ENCODE data around the gene ZBTB42.

Gene ZBTB42

DNA sequence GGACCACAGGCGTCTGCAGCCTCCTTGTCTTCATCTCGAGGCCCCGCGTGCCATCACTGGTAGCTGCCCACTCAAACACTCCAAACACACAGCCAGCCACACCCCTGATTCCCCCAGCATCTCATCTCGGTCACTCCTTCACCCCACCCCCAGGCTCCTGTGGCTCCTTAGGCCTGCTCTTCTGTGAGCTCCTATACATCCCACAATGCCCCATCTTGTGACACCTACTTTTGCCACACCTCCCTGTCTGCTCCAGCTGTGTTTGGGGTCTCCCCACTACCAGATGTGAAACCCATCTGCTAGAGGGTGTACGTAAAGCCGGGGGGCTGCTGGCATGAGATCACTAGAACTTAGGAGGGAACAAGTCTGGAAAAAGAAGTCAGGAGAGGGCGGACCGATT, 9.5 kb upstream of the ZBTB42 start:
- Histone ChIP-seq H3K27ac (ENCODE audit: poor library complexity, severe bottlenecking) (no peak overlapping the region), H3K9me3 (ENCODE audit: severe bottlenecking) (no peaks in the 10 kb centered on the region), H3K27me3 (ENCODE audit: insufficient read depth, poor library complexity, severe bottlenecking) (no peaks in the 10 kb centered on the region), H3K36me3 (ENCODE audit: low read depth) (peaks cover 55% of the 10 kb centered on the region), H3K4me3 (ENCODE audit: severe bottlenecking) (no peak overlapping the region), H3K4me1 (ENCODE audit: insufficient read depth, poor library complexity, severe bottlenecking) (peaks cover 7% of the 10 kb centered on the region)
- ATAC-seq (ENCODE audit: low read depth) = no peak
- no peak for DNase-seq (ENCODE audit: low spot score)
- TF ChIP-seq, protein P1, sequence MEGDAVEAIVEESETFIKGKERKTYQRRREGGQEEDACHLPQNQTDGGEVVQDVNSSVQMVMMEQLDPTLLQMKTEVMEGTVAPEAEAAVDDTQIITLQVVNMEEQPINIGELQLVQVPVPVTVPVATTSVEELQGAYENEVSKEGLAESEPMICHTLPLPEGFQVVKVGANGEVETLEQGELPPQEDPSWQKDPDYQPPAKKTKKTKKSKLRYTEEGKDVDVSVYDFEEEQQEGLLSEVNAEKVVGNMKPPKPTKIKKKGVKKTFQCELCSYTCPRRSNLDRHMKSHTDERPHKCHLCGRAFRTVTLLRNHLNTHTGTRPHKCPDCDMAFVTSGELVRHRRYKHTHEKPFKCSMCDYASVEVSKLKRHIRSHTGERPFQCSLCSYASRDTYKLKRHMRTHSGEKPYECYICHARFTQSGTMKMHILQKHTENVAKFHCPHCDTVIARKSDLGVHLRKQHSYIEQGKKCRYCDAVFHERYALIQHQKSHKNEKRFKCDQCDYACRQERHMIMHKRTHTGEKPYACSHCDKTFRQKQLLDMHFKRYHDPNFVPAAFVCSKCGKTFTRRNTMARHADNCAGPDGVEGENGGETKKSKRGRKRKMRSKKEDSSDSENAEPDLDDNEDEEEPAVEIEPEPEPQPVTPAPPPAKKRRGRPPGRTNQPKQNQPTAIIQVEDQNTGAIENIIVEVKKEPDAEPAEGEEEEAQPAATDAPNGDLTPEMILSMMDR (IDR thresholded peaks at IDR 0.05; ENCODE audit: poor library complexity, severe bottlenecking) = no peak

DNA sequence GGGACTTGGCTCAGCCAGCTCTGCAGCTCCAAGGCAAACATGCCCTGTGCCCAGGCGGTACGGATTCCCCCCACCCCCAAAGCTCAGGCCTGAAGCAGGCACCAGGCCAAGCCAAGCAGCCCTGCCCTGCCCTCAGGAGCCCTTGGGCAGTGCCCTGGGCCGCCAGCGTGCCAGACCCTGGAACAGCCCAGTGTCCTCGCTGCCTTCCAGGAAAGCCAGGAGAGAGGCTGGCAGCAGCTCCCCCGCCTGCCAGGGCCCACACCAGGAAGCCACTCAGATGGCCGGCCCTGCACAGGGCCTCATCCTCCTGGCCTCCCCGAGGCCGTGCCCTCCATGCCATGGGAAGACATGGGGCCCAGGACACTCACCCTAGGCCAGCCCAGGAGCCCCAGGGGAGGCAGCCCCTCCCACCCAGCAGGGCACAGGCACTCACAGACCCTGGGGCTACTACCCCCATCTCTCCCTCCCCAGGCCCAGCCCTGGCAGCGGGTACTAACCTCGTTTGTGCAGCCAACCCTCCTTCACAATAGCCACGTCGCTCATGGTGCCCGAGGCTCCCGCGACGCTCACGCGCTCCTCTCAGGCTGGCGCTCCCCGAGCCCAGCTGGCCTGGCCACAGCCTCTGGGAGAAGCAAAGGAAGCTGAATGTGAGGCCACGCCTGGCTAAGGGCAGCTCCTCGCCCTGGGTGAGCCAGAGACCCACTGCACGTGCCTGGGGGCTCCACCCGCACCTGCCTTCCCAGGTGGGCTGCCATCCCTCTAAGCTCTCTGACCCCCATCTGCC, 8.6 kb upstream of the ZBTB42 start:
- Histone ChIP-seq H3K9me3 (ENCODE audit: severe bottlenecking) (no peaks in the 10 kb centered on the region), H3K36me3 (ENCODE audit: low read depth) (peaks cover 55% of the 10 kb centered on the region), H3K27me3 (ENCODE audit: insufficient read depth, poor library complexity, severe bottlenecking) (no peaks in the 10 kb centered on the region), H3K4me3 (ENCODE audit: severe bottlenecking) (no peak overlapping the region), H3K27ac (ENCODE audit: poor library complexity, severe bottlenecking) (peak overlapping the region; percentile 74), H3K4me1 (ENCODE audit: insufficient read depth, poor library complexity, severe bottlenecking) (peaks cover 7% of the 10 kb centered on the region)
- TF ChIP-seq, protein P1 (IDR thresholded peaks at IDR 0.05; ENCODE audit: poor library complexity, severe bottlenecking) = no peak
- ATAC-seq (ENCODE audit: low read depth) = no peak
- no peak for DNase-seq (ENCODE audit: low spot score)

DNA sequence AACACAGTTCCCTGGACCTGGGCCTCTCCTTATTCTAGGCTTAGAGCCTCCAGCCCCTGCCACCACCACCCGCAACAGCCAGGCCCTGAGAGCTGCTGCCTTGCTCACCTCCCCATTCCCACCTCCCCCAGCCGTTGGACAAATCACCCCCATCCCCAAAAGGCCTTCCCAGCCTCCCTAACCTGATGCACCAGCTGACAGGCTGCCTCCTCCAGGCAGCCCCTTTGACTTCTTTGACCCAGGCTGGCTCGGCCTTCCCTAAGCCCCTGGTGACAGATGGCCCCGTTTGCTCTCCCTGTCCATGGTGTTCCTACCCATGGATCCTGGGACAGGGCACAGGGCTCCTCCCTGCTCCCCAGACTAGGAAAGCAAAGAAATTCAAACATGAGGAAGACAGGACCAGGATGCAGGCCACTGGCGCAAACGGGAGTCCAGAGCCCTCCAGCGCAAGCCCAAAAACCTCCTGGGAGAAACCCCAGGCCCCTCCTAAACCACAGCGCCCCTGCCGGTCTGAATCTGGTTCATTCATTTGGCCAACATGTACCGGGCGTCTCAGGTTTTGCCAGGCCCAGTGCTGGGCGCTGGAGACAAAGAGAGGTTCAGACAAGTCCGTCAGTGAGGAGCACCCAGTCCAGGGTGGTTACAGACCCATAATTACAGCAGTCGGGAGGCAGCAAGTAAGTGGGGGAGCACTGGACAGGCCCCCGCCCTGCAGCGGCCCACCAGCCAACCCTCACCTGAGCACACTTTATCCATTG, 7.8 kb upstream of the ZBTB42 start:
- H3K27me3 ChIP-seq (ENCODE audit: insufficient read depth, poor library complexity, severe bottlenecking) = no peaks in the 10 kb centered on the region
- H3K36me3 ChIP-seq (ENCODE audit: low read depth) = peaks cover 52% of the 10 kb centered on the region
- no peak overlapping the region for H3K4me3 ChIP-seq (ENCODE audit: severe bottlenecking)
- TF ChIP-seq, protein P1 (IDR thresholded peaks at IDR 0.05; ENCODE audit: poor library complexity, severe bottlenecking) = no peak
- peak overlapping the region; percentile 74 for H3K27ac ChIP-seq (ENCODE audit: poor library complexity, severe bottlenecking)
- H3K4me1 ChIP-seq (ENCODE audit: insufficient read depth, poor library complexity, severe bottlenecking) = peaks cover 7% of the 10 kb centered on the region
- no peak for DNase-seq (ENCODE audit: low spot score)
- H3K9me3 ChIP-seq (ENCODE audit: severe bottlenecking) = no peaks in the 10 kb centered on the region
- no peak for ATAC-seq (ENCODE audit: low read depth)

DNA sequence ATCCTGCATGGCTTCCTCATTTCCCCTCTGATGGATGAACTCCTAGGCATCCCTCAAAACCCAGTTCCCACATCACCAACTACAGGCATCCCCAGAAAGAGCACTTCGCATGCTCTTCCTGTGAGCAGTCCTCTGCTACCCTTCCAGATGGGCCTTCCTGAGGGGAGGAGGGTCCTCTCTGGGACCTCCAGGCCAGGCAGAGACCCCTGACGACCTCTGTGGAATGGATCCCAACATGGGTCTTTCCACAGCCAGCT, 7.3 kb upstream of the ZBTB42 start:
- Histone ChIP-seq H3K36me3 (ENCODE audit: low read depth) (peaks cover 47% of the 10 kb centered on the region), H3K27ac (ENCODE audit: poor library complexity, severe bottlenecking) (peak overlapping the region; percentile 74)

More for the DNA sequence above, 7.3 kb upstream of the ZBTB42 start:
- TF ChIP-seq, protein P1 (IDR thresholded peaks at IDR 0.05; ENCODE audit: poor library complexity, severe bottlenecking) = no peak
- no peaks in the 10 kb centered on the region for H3K9me3 ChIP-seq (ENCODE audit: severe bottlenecking)
- no peaks in the 10 kb centered on the region for H3K27me3 ChIP-seq (ENCODE audit: insufficient read depth, poor library complexity, severe bottlenecking)
- DNase-seq (ENCODE audit: low spot score) (no peak), ATAC-seq (ENCODE audit: low read depth) (no peak)
- peak overlapping the region; percentile 88 for H3K4me3 ChIP-seq (ENCODE audit: severe bottlenecking)
- peaks cover 7% of the 10 kb centered on the region for H3K4me1 ChIP-seq (ENCODE audit: insufficient read depth, poor library complexity, severe bottlenecking)
